OCI-LY1 (cell line): Measurements from ENCODE around the gene DSTYK.

Source experiments
- H2AFZ ChIP-seq: fragments of 200-600 bp; sonication (generic), shearing (Covaris generic); 2 replicates; pipeline ENCODE4 v1.6.0; 2014; ENCODE audit warnings: antibody characterized with exemption, mild to moderate bottlenecking, low read length
- H3F3A ChIP-seq: fragments of 200-600 bp; sonication (generic), shearing (Covaris generic); 2 replicates; pipeline ENCODE4 v1.6.0; 2014; ENCODE audit warnings: mild to moderate bottlenecking, antibody characterized with exemption, low read length, moderate library complexity; ENCODE audit not compliant: insufficient read depth
- H3K27ac ChIP-seq: fragments of 200-600 bp; sonication (generic); 2 replicates; pipeline ENCODE4 v1.5.1; 2014; ENCODE audit warnings: low read length, mixed run types, mild to moderate bottlenecking, low read depth; ENCODE audit not compliant: poor library complexity, severe bottlenecking
- H3K27me3 ChIP-seq: fragments of 200-600 bp; sonication (generic); 2 replicates; pipeline ENCODE4 v1.6.0; 2014; ENCODE audit warnings: antibody characterized with exemption, mild to moderate bottlenecking, low read length, moderate library complexity; ENCODE audit not compliant: insufficient read depth
- H3K36me3 ChIP-seq: fragments of 200-600 bp; sonication (generic); 2 replicates; pipeline ENCODE4 v1.6.1; 2014; ENCODE audit warnings: mild to moderate bottlenecking, antibody characterized with exemption, low read length, moderate library complexity, mixed read lengths; ENCODE audit not compliant: insufficient read depth
- H3K4me1 ChIP-seq: fragments of 200-600 bp; sonication (generic); 2 replicates; pipeline ENCODE4 v1.5.1; 2014; ENCODE audit warnings: mild to moderate bottlenecking, low read length, moderate library complexity; ENCODE audit not compliant: insufficient read depth, severe bottlenecking
- H3K4me2 ChIP-seq: fragments of 200-600 bp; sonication (generic), shearing (Covaris generic); 2 replicates; pipeline ENCODE4 v1.6.1; 2014; ENCODE audit warnings: low read length
- H3K4me3 ChIP-seq: fragments of 200-600 bp; sonication (generic); 2 replicates; pipeline ENCODE4 v1.5.1; 2014; ENCODE audit warnings: low read length, low read depth, mild to moderate bottlenecking, mixed read lengths; ENCODE audit not compliant: poor library complexity, severe bottlenecking
- H3K79me2 ChIP-seq: fragments of 200-600 bp; shearing (Covaris generic); 2 replicates; pipeline ENCODE4 v1.6.1; 2016; ENCODE audit warnings: mixed run types, low read length, mixed read lengths; ENCODE audit not compliant: insufficient read depth
- H3K9ac ChIP-seq: fragments of 200-600 bp; sonication (generic), shearing (Covaris generic); 2 replicates; pipeline ENCODE4 v1.6.1; 2014; ENCODE audit warnings: mild to moderate bottlenecking, low read length, mixed read lengths
- H3K9me2 ChIP-seq: fragments of 200-600 bp; sonication (generic), shearing (Covaris generic); 2 replicates; pipeline ENCODE4 v1.6.1; 2014; ENCODE audit warnings: low read depth, mild to moderate bottlenecking, low read length, mixed read lengths
- H3K9me3 ChIP-seq: fragments of 200-600 bp; shearing (Covaris generic); 2 replicates; pipeline ENCODE4 v1.6.1; 2014; ENCODE audit warnings: low read length, mixed read lengths
- H4K20me1 ChIP-seq: fragments of 200-600 bp; sonication (generic), shearing (Covaris generic); 2 replicates; pipeline ENCODE4 v1.6.0; 2016; ENCODE audit warnings: mild to moderate bottlenecking, low read length; ENCODE audit not compliant: insufficient read depth
- EZH2 ChIP-seq: fragments of 200-600 bp; sonication (generic), shearing (Covaris generic); IDR thresholded peaks from 2 replicates; pipeline ENCODE4 v1.8.0; 2017; ENCODE audit warnings: borderline replicate concordance, mixed run types, mild to moderate bottlenecking, antibody characterized with exemption, low read length, moderate library complexity, mixed read lengths
- TF ChIP-seq, protein P1 (sequence below): fragments of 200-600 bp; sonication (generic), shearing (Covaris generic); IDR thresholded peaks from 2 replicates; pipeline ENCODE4 v1.5.1; 2017; ENCODE audit warnings: mild to moderate bottlenecking, antibody characterized with exemption, low read length, moderate library complexity, mixed read lengths

Gene DSTYK

DNA sequence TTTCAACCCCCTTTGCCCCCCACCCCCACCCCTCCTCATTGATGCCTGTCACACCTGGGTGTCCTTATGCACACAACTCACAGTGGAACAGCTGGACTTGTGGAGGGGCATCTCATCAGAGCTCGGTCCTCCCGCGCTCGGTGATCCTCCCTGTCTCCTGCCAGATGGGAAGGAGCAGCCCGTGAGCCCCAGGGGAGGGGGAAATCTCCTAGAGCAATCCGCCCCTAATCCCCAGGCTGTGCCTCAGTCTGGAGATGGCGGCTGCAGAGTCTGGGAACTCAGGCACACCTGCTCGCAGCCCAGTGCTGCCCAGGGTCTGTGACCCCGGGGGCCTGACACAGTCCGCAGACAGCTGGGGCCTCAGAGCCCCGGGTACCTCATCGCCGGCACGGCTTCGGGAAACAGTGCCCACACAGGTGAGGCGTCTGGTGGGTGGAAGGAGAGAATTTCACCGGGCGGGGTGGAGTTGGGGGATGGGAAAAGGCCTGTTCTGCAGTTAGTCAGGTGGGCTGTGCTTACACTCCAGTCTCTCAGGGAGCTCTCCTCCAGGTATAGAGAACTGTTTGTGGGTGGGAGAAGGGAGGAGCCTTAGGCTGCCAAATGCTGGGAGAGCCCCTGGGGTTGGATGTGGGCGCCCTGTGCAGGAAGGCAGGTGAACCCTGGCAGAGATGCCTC, 45.6 kb upstream of the DSTYK start:
- Histone ChIP-seq H3K9me2 (no peaks in the 10 kb centered on the region), H3K4me2 (no peak overlapping the region), H4K20me1 (no peaks in the 10 kb centered on the region), H2AFZ (no peak overlapping the region), H3K79me2 (no peaks in the 10 kb centered on the region), H3F3A (no peaks in the 10 kb centered on the region), H3K36me3 (no peaks in the 10 kb centered on the region), H3K9ac (no peak overlapping the region), H3K27me3 (peaks cover 16% of the 10 kb centered on the region; the same call in 1 of the 2 replicates), H3K4me3 (no peak overlapping the region), H3K9me3 (no peaks in the 10 kb centered on the region), H3K4me1 (peaks cover 9% of the 10 kb centered on the region), H3K27ac (no peak overlapping the region)
- no peak for TF ChIP-seq EZH2
- TF ChIP-seq, protein P1, sequence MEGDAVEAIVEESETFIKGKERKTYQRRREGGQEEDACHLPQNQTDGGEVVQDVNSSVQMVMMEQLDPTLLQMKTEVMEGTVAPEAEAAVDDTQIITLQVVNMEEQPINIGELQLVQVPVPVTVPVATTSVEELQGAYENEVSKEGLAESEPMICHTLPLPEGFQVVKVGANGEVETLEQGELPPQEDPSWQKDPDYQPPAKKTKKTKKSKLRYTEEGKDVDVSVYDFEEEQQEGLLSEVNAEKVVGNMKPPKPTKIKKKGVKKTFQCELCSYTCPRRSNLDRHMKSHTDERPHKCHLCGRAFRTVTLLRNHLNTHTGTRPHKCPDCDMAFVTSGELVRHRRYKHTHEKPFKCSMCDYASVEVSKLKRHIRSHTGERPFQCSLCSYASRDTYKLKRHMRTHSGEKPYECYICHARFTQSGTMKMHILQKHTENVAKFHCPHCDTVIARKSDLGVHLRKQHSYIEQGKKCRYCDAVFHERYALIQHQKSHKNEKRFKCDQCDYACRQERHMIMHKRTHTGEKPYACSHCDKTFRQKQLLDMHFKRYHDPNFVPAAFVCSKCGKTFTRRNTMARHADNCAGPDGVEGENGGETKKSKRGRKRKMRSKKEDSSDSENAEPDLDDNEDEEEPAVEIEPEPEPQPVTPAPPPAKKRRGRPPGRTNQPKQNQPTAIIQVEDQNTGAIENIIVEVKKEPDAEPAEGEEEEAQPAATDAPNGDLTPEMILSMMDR = no peak

DNA sequence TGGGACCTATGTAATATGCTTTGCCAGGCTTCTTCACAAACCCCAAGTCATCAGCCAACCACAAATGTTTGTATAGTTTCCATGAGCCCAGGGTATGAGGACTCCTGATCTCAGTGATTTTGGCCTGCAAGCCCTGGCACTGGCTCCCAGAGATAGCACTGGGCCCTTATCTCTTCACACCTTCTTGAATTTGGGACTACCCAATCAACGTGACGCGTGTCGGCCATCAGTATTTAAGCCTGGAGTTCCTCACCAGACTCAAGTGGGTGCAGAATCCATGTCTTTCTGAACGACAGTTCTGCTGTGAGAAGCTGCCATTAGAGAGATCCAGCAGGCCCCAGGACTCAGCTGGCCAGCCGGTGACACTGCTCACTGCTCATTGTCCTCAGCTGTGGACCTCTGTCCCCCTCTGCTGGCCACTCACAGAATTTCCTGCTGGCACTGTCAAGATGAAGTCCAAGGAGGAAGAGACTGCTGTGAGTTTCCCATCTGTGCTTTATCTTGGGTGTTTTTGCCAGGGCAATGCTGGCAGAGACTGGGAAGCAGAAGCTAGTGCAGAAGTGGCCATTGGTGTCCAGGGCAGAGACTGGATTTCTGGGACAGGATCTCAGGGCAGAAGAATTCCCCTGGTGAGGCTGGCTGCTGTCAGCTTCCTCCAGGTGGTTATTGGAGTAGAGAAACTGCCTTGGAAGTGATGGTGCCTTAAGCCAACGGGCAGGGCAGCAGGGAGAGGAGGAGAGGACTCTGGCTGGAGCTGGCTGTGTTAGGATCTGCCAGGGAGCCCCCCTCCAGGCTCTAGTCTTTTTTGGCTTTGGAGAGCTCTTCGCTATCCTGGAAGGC, 44.7 kb upstream of the DSTYK start:
- H3K79me2 ChIP-seq = no peaks in the 10 kb centered on the region
- H3K4me1 ChIP-seq = peaks cover 9% of the 10 kb centered on the region
- H3K27me3 ChIP-seq = peaks cover 13% of the 10 kb centered on the region; the same call in 1 of the 2 replicates
- no peaks in the 10 kb centered on the region for H3K9me3 ChIP-seq
- no peak overlapping the region for H3K4me2 ChIP-seq
- H3K4me3 ChIP-seq = no peak overlapping the region
- no peaks in the 10 kb centered on the region for H3F3A ChIP-seq
- H3K9ac ChIP-seq = no peak overlapping the region
- H3K27ac ChIP-seq = no peak overlapping the region
- no peaks in the 10 kb centered on the region for H3K36me3 ChIP-seq
- no peaks in the 10 kb centered on the region for H4K20me1 ChIP-seq
- H2AFZ ChIP-seq = no peak overlapping the region
- H3K9me2 ChIP-seq = no peaks in the 10 kb centered on the region
- TF ChIP-seq, protein P1 = peak; percentile 95
- TF ChIP-seq EZH2 = no peak

DNA sequence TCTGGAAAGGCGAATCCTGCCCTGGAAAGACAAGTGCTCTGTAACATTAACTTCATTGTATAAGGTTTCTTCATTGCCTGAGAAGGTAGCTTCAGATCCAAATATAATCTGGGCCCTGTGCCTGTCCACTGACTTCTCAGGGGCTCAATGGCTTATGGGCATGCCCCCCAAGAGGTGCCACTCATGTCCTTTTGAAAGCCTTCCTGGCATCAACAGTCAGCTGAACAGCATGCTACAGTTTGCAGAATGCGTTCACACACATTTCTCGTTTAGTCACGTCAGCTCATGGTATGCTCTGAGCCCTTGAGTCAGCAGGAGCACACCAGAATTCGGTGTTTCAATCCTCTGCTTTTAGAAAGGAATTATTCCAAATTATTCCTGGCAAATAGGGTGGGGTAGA, 40.1 kb upstream of the DSTYK start:
- H3K27ac ChIP-seq = no peak overlapping the region
- H2AFZ ChIP-seq = no peak overlapping the region
- H3K4me2 ChIP-seq = no peak overlapping the region
- no peaks in the 10 kb centered on the region for H3K9me2 ChIP-seq
- no peaks in the 10 kb centered on the region for H3K36me3 ChIP-seq
- H3K27me3 ChIP-seq = no peaks in the 10 kb centered on the region
- no peaks in the 10 kb centered on the region for H3K9me3 ChIP-seq
- H3F3A ChIP-seq = no peaks in the 10 kb centered on the region
- H3K4me1 ChIP-seq = peaks cover 20% of the 10 kb centered on the region
- no peak overlapping the region for H3K4me3 ChIP-seq
- TF ChIP-seq, protein P1 = no peak
- TF ChIP-seq EZH2 = no peak
- no peaks in the 10 kb centered on the region for H4K20me1 ChIP-seq
- H3K9ac ChIP-seq = no peak overlapping the region
- H3K79me2 ChIP-seq = no peaks in the 10 kb centered on the region
